Measurements from ENCODE around the gene YLPM1. TPM values are rescaled to one million over a fixed set of nuclear protein-coding genes. Genes with fewer than 3 reads are reported as not detected.

Gene YLPM1
- total and polyA plus RNA-seq, 2 donors, result 18.7 to 26.3 TPM

- H3K27ac ChIP-seq (ENCODE audit: low read depth in 1 of 2, low read length in 1 of 2), result no peak overlapping the region
- peaks cover 4 to 18% of the 10 kb centered on the region in 2 donors for H3K4me1 ChIP-seq (ENCODE audit: control insufficient read depth in 2 of 2, insufficient read depth in 2 of 2, low read length in 2 of 2)
- no peaks in the 10 kb centered on the region for H3K27me3 ChIP-seq (ENCODE audit: control insufficient read depth in 2 of 2, insufficient read depth in 1 of 2, low read length in 1 of 2)
- no peak overlapping the region for H3K4me3 ChIP-seq (ENCODE audit: low read length in 2 of 2)
- DNase-seq (ENCODE audit: low read depth in 6 of 9, low spot score in 9 of 9), result no peak
- no peaks in the 10 kb centered on the region for H3K36me3 ChIP-seq (ENCODE audit: control insufficient read depth in 2 of 2, insufficient read depth in 2 of 2, low read length in 1 of 2)
- WGBS, result 96% methylated on average over 4 of the region's 4 CpGs
- H3K9me3 ChIP-seq (ENCODE audit: control insufficient read depth in 2 of 2, insufficient read depth in 1 of 2, low read length in 1 of 2), result no peaks in the 10 kb centered on the region
Observed at GRCh38 chr14:74871819-74872218, 108.7 kb downstream of the YLPM1 start.

DNA sequence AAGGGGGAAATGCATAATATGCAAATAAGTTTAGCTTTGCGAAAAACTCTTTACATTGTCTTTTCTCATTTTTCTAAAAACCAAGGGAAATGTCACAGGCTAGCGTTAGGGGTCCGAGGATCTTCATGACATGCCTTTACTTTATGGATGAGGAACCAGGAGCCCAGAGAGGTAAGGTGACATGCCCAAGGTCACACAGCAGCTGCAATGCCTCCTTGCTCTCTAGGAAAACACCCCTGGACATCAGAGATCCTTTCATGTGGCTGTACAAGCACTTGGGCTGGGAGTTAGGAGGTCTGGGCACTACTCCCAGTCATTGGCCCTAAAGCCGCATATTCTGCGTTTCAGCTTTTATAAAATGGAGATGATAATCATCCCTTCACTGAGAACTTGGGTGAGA lies 112.1 kb downstream of the YLPM1 start:
- Histone ChIP-seq H3K36me3 (ENCODE audit: control insufficient read depth in 2 of 2, insufficient read depth in 2 of 2, low read length in 1 of 2) (no peaks in the 10 kb centered on the region), H3K4me3 (ENCODE audit: low read length in 2 of 2) (no peak overlapping the region), H3K9me3 (ENCODE audit: control insufficient read depth in 2 of 2, insufficient read depth in 1 of 2, low read length in 1 of 2) (no peaks in the 10 kb centered on the region), H3K27ac (ENCODE audit: low read depth in 1 of 2, low read length in 1 of 2) (no peak overlapping the region), H3K27me3 (ENCODE audit: control insufficient read depth in 2 of 2, insufficient read depth in 1 of 2, low read length in 1 of 2) (no peaks in the 10 kb centered on the region), H3K4me1 (ENCODE audit: control insufficient read depth in 2 of 2, insufficient read depth in 2 of 2, low read length in 2 of 2) (peaks cover 4 to 11% of the 10 kb centered on the region in 2 donors)
- 97% methylated on average over 5 of the region's 5 CpGs for WGBS
- DNase-seq (ENCODE audit: low read depth in 6 of 9, low spot score in 9 of 9), result no peak

GRCh38 chr14:74875941-74876913 lies 113.1 kb downstream of the YLPM1 start, which contains the start of gene PROX2:
PROX2 (minus strand) TSS chr14:74876145; CDS start chr14:74863834, 12,311 bp downstream.
- Histone ChIP-seq H3K9me3 (ENCODE audit: control insufficient read depth in 2 of 2, insufficient read depth in 1 of 2, low read length in 1 of 2) (no peaks in the 10 kb centered on the region), H3K36me3 (ENCODE audit: control insufficient read depth in 2 of 2, insufficient read depth in 2 of 2, low read length in 1 of 2) (no peaks in the 10 kb centered on the region), H3K4me1 (ENCODE audit: control insufficient read depth in 2 of 2, insufficient read depth in 2 of 2, low read length in 2 of 2) (peaks cover 9 to 16% of the 10 kb centered on the region in 2 donors), H3K27me3 (ENCODE audit: control insufficient read depth in 2 of 2, insufficient read depth in 1 of 2, low read length in 1 of 2) (no peaks in the 10 kb centered on the region), H3K4me3 (ENCODE audit: low read length in 2 of 2) (no peak within 1 kb of the TSS), H3K27ac (ENCODE audit: low read depth in 1 of 2, low read length in 1 of 2) (no peak within 1 kb of the TSS)
- WGBS, result 26% methylated on average over 13 of the region's 13 CpGs
- DNase-seq (ENCODE audit: low read depth in 6 of 9, low spot score in 9 of 9), result peak in 2 of 9 donors; percentile 36 to 53

GRCh38 chr14:74879427-74880182 lies 116.5 kb downstream of the YLPM1 start:
- peaks cover 25 to 34% of the 10 kb centered on the region in 2 donors for H3K4me1 ChIP-seq (ENCODE audit: control insufficient read depth in 2 of 2, insufficient read depth in 2 of 2, low read length in 2 of 2)
- DNase-seq (ENCODE audit: low read depth in 6 of 9, low spot score in 9 of 9), result no peak
- WGBS, result 98% methylated on average over 3 of the region's 3 CpGs
- H3K36me3 ChIP-seq (ENCODE audit: control insufficient read depth in 2 of 2, insufficient read depth in 2 of 2, low read length in 1 of 2), result peaks cover under 1 to 7% of the 10 kb centered on the region in 2 donors
- H3K4me3 ChIP-seq (ENCODE audit: low read length in 2 of 2), result no peak overlapping the region
- no peaks in the 10 kb centered on the region for H3K27me3 ChIP-seq (ENCODE audit: control insufficient read depth in 2 of 2, insufficient read depth in 1 of 2, low read length in 1 of 2)
- H3K27ac ChIP-seq (ENCODE audit: low read depth in 1 of 2, low read length in 1 of 2), result no peak overlapping the region
- no peaks in the 10 kb centered on the region for H3K9me3 ChIP-seq (ENCODE audit: control insufficient read depth in 2 of 2, insufficient read depth in 1 of 2, low read length in 1 of 2)

- H3K4me1 ChIP-seq (ENCODE audit: control insufficient read depth in 2 of 2, insufficient read depth in 2 of 2, low read length in 2 of 2), result peaks cover 21 to 25% of the 10 kb centered on the region in 2 donors
- under 1% methylated on average over 53 of the region's 53 CpGs for WGBS
Observed at GRCh38 chr14:74881431-74882102, 118.5 kb downstream of the YLPM1 start, which contains the start of gene DLST. DLST (plus strand) TSS chr14:74881916; CDS start chr14:74881954, 38 bp downstream.

DNA sequence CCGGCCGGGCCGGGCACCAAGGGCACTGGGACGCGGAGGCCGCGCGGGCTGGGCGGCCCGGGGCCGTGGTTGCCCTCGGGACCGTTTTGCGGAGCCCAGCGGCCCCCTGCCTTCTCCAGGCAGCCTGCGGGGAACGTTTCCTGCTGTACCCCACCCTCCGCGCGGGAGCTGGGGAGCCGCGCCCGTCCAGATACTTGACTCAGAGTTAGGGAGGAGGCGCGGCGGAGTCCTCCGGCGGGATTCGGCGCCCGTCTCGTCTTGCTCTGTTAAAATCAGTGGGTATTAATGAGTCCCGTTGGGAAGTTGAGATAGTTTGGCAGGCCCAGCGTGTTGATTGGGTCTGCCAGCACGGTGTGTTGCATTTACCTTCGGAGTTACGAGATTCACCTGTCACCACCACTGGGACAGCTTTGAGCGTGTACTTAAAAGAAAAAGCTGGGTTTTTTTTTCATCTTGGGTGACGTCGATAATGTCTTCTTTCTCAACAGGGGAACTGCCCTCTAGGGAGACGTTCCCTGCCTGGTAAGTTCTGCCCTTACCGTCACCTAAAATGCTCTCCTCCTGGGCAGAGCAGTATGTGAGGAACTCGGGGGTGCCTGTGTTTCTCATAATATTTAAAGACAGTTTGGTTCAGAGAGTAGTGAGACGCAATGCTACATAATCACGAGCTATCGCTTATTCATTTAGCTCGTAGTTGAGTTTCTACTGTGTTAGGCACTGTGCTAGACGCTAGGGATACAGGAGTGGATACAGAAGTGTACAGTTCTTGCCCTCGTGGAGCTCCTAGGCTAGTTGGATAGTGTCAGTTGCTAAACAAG lies 119.2 kb downstream of the YLPM1 start:
- peak in 3 of 9 donors; percentile 42 to 76 (median 43) for DNase-seq (ENCODE audit: low read depth in 6 of 9, low spot score in 9 of 9)
- Histone ChIP-seq H3K4me3 (ENCODE audit: low read length in 2 of 2) (peak overlapping the region; percentile 91 to 100), H3K27ac (ENCODE audit: low read depth in 1 of 2, low read length in 1 of 2) (peak overlapping the region; percentile 79 to 98), H3K27me3 (ENCODE audit: control insufficient read depth in 2 of 2, insufficient read depth in 1 of 2, low read length in 1 of 2) (no peaks in the 10 kb centered on the region), H3K36me3 (ENCODE audit: control insufficient read depth in 2 of 2, insufficient read depth in 2 of 2, low read length in 1 of 2) (peaks cover 13 to 21% of the 10 kb centered on the region in 2 donors), H3K9me3 (ENCODE audit: control insufficient read depth in 2 of 2, insufficient read depth in 1 of 2, low read length in 1 of 2) (no peaks in the 10 kb centered on the region), H3K4me1 (ENCODE audit: control insufficient read depth in 2 of 2, insufficient read depth in 2 of 2, low read length in 2 of 2) (peaks cover 21 to 23% of the 10 kb centered on the region in 2 donors)
- WGBS, result 2% methylated on average over 49 of the region's 49 CpGs

More at GRCh38 chr14:74881431-74882102, 118.5 kb downstream of the YLPM1 start, which contains the start of gene DLST:
- peak within 1 kb of the TSS; percentile 79 to 98 for H3K27ac ChIP-seq (ENCODE audit: low read depth in 1 of 2, low read length in 1 of 2)
- DNase-seq (ENCODE audit: low read depth in 6 of 9, low spot score in 9 of 9), result peak; percentile 70 to 90 (median 80)
- H3K27me3 ChIP-seq (ENCODE audit: control insufficient read depth in 2 of 2, insufficient read depth in 1 of 2, low read length in 1 of 2), result no peaks in the 10 kb centered on the region
- H3K9me3 ChIP-seq (ENCODE audit: control insufficient read depth in 2 of 2, insufficient read depth in 1 of 2, low read length in 1 of 2), result no peaks in the 10 kb centered on the region
- H3K4me3 ChIP-seq (ENCODE audit: low read length in 2 of 2), result peak within 1 kb of the TSS; percentile 91 to 100
- peaks cover 13 to 19% of the 10 kb centered on the region in 2 donors for H3K36me3 ChIP-seq (ENCODE audit: control insufficient read depth in 2 of 2, insufficient read depth in 2 of 2, low read length in 1 of 2)
